DOHH2 (cell line): ENCODE measurements around the gene ASPHD1.
A peak's percentile ranks its signal among the peaks of the same experiment; 100 is the strongest.

Source experiments
- H3F3A ChIP-seq: fragments of 200-600 bp; sonication (generic), shearing (Covaris generic); 2 replicates; pipeline ENCODE4 v1.6.0; 2016; ENCODE audit warnings: antibody characterized with exemption, mild to moderate bottlenecking; ENCODE audit not compliant: control insufficient read depth, insufficient read depth
- H3K27ac ChIP-seq: fragments of 200-600 bp; sonication (generic); 2 replicates; pipeline ENCODE4 v1.5.1; 2014; ENCODE audit warnings: low read depth, mild to moderate bottlenecking, low read length, moderate library complexity
- H3K27me3 ChIP-seq: fragments of 200-600 bp; sonication (generic); 2 replicates; pipeline ENCODE4 v1.6.1; 2014; ENCODE audit warnings: mild to moderate bottlenecking, low read length, mixed read lengths; ENCODE audit not compliant: control insufficient read depth
- H3K36me3 ChIP-seq: fragments of 200-600 bp; sonication (generic); 2 replicates; pipeline ENCODE4 v1.6.1; 2014; ENCODE audit warnings: mild to moderate bottlenecking, low read length, moderate library complexity, mixed read lengths; ENCODE audit not compliant: control insufficient read depth
- H3K4me1 ChIP-seq: fragments of 200-600 bp; sonication (generic); 2 replicates; pipeline ENCODE4 v1.6.1; 2014; ENCODE audit warnings: mild to moderate bottlenecking, low read length, mixed read lengths; ENCODE audit not compliant: control insufficient read depth
- H3K4me2 ChIP-seq: fragments of 200-600 bp; sonication (generic); 2 replicates; pipeline ENCODE4 v1.6.0; 2014; ENCODE audit warnings: mild to moderate bottlenecking, low read length, moderate library complexity
- H3K4me3 ChIP-seq: fragments of 200-600 bp; sonication (generic); 2 replicates; pipeline ENCODE4 v1.5.1; 2014; ENCODE audit warnings: mild to moderate bottlenecking, low read length, mixed read lengths
- H3K79me2 ChIP-seq: fragments of 200-600 bp; sonication (generic); 2 replicates; pipeline ENCODE4 v1.6.1; 2014; ENCODE audit warnings: mild to moderate bottlenecking, low read length, mixed read lengths; ENCODE audit not compliant: control insufficient read depth
- H3K9me2 ChIP-seq: fragments of 200-600 bp; sonication (generic); replicated peaks from 2 replicates; pipeline ENCODE4 v1.6.1; 2014; ENCODE audit warnings: mild to moderate bottlenecking, low read length, mixed read lengths; ENCODE audit not compliant: control insufficient read depth
- H3K9me3 ChIP-seq: fragments of 200-600 bp; sonication (generic); 2 replicates; pipeline ENCODE4 v1.6.1; 2014; ENCODE audit warnings: antibody characterized with exemption, low read length, mixed read lengths; ENCODE audit not compliant: control insufficient read depth, insufficient read depth
- H4K20me1 ChIP-seq: fragments of 200-600 bp; sonication (generic); 2 replicates; pipeline ENCODE4 v1.6.0; 2014; ENCODE audit warnings: low read depth, mild to moderate bottlenecking, antibody characterized with exemption, low read length, moderate library complexity; ENCODE audit not compliant: control insufficient read depth, insufficient read depth
- EZH2phosphoT487 ChIP-seq: fragments of 200-600 bp; sonication (generic); IDR thresholded peaks from 2 replicates; pipeline ENCODE4 v1.6.1; 2017; ENCODE audit warnings: borderline replicate concordance, mild to moderate bottlenecking, antibody characterized with exemption, low read length, moderate library complexity, mixed read lengths
- TF ChIP-seq, protein P1 (sequence below): fragments of 200-600 bp; sonication (generic); IDR thresholded peaks from one replicate; pipeline ENCODE4 v1.5.1; 2014; ENCODE audit warnings: antibody characterized with exemption, mild to moderate bottlenecking, low read depth, low read length; ENCODE audit not compliant: poor library complexity, severe bottlenecking

Gene ASPHD1

DNA sequence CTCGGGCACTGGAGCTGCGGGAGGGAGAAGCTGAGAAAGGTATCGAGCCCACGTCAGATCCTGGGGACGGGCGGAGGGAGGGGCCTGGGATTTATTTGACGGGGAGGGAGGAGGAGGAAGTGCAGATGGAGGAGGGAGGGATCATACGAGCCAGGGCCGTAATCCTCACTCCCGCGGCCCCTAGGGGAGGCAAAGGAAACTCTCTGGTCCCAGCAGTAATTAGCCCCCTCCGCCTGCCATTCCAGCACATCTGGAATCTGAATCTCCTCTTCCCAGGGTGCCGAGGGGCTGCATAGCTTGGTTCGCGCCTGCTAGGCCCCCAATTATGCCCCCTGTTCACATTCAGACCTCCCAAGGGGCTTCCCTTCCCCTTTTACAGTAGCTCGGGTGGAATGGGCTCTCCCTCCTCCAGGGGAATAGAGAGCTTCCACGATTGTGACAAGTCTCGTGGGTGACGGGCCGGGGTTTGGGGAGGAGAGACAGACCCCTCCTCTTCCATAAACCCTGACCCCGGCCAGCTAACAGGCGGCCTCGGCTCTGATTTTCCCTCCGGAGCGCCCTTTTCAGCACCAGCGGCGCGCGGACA lies 679 bp upstream of the ASPHD1 start, which contains the start of gene SEZ6L2:
SEZ6L2 (minus strand) TSS at position 35 of the 586 bp plus-strand sequence. CDS start 531 bp downstream, outside the sequence.
- H3F3A ChIP-seq, result no peaks in the 10 kb centered on the region
- H3K9me2 ChIP-seq, result no peaks in the 10 kb centered on the region
- H3K79me2 ChIP-seq, result no peaks in the 10 kb centered on the region
- H3K4me2 ChIP-seq, result peak within 1 kb of the TSS; percentile 87
- TF ChIP-seq, protein P1, sequence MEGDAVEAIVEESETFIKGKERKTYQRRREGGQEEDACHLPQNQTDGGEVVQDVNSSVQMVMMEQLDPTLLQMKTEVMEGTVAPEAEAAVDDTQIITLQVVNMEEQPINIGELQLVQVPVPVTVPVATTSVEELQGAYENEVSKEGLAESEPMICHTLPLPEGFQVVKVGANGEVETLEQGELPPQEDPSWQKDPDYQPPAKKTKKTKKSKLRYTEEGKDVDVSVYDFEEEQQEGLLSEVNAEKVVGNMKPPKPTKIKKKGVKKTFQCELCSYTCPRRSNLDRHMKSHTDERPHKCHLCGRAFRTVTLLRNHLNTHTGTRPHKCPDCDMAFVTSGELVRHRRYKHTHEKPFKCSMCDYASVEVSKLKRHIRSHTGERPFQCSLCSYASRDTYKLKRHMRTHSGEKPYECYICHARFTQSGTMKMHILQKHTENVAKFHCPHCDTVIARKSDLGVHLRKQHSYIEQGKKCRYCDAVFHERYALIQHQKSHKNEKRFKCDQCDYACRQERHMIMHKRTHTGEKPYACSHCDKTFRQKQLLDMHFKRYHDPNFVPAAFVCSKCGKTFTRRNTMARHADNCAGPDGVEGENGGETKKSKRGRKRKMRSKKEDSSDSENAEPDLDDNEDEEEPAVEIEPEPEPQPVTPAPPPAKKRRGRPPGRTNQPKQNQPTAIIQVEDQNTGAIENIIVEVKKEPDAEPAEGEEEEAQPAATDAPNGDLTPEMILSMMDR, result no peak
- H3K4me1 ChIP-seq, result peaks cover 10% of the 10 kb centered on the region
- H3K27me3 ChIP-seq, result peaks cover 26% of the 10 kb centered on the region
- no peaks in the 10 kb centered on the region for H4K20me1 ChIP-seq
- H3K36me3 ChIP-seq, result no peaks in the 10 kb centered on the region
- no peak within 1 kb of the TSS for H3K27ac ChIP-seq
- H3K9me3 ChIP-seq, result no peaks in the 10 kb centered on the region
- H3K4me3 ChIP-seq, result peak within 1 kb of the TSS; percentile 76

DNA sequence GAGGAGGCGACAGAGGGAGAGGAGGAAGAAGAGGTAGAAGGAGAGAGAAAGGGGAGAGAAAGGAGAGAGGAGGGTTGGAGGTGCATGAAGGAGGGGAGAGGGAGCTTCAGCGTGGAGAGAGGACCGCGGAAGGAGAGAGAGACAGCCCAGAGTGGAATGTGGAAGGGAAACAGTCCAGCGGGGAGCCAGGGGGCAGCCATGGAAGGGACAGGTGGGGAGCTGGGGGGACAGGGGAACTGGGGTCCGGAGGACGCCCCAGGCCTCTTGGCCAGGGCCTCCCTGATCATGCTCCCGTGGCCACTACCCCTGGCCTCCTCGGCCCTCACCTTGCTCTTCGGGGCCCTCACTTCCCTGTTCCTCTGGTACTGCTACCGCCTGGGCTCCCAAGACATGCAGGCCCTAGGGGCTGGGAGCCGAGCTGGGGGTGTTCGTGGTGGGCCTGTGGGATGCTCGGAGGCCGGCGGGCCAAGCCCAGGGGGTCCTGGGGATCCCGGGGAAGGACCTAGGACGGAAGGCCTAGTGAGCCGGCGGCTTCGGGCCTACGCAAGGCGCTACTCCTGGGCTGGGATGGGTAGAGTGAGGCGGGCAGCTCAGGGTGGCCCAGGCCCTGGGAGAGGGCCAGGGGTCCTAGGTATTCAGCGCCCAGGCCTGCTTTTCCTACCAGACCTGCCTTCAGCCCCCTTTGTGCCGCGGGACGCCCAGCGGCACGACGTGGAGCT lies 759 bp downstream of the ASPHD1 start:
- no peaks in the 10 kb centered on the region for H3K9me3 ChIP-seq
- no peaks in the 10 kb centered on the region for H3F3A ChIP-seq
- TF ChIP-seq EZH2phosphoT487, result no peak
- TF ChIP-seq, protein P1, result no peak
- peak overlapping the region; percentile 87 for H3K4me2 ChIP-seq
- H3K27ac ChIP-seq, result no peak overlapping the region
- no peaks in the 10 kb centered on the region for H3K79me2 ChIP-seq
- H3K9me2 ChIP-seq, result no peaks in the 10 kb centered on the region
- H3K27me3 ChIP-seq, result peaks cover 26% of the 10 kb centered on the region
- peak overlapping the region; percentile 76 for H3K4me3 ChIP-seq
- no peaks in the 10 kb centered on the region for H3K36me3 ChIP-seq
- no peaks in the 10 kb centered on the region for H4K20me1 ChIP-seq
- peaks cover 10% of the 10 kb centered on the region for H3K4me1 ChIP-seq

DNA sequence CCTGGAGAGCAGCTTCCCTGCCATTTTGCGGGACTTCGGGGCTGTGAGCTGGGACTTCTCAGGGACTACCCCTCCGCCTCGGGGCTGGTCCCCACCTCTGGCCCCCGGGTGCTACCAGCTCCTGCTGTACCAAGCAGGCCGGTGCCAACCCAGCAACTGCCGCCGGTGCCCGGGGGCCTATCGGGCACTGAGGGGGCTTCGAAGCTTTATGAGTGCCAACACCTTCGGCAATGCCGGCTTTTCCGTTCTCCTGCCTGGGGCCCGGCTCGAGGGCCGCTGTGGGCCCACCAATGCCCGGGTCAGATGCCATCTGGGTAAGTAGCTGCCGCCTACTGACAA lies 1.3 kb downstream of the ASPHD1 start:
- no peak for TF ChIP-seq EZH2phosphoT487
- TF ChIP-seq, protein P1, result no peak
- H3K4me2 ChIP-seq, result no peak overlapping the region
- H4K20me1 ChIP-seq, result no peaks in the 10 kb centered on the region
- H3K27me3 ChIP-seq, result peaks cover 26% of the 10 kb centered on the region
- H3K9me3 ChIP-seq, result no peaks in the 10 kb centered on the region
- no peaks in the 10 kb centered on the region for H3K9me2 ChIP-seq
- H3K79me2 ChIP-seq, result no peaks in the 10 kb centered on the region
- no peaks in the 10 kb centered on the region for H3F3A ChIP-seq
- H3K36me3 ChIP-seq, result no peaks in the 10 kb centered on the region
- no peak overlapping the region for H3K4me3 ChIP-seq
- peaks cover 10% of the 10 kb centered on the region for H3K4me1 ChIP-seq
- H3K27ac ChIP-seq, result no peak overlapping the region
